PC-9 (cell line): ENCODE results near the gene HSPA4L. TPM values are rescaled to one million over a fixed set of nuclear protein-coding genes. Genes with fewer than 3 reads are reported as not detected.

Experiments
- BruUV-seq: library from RNA; stranded (reverse); fragments of 400-500 nt; replicated peaks from 2 replicates; lab custom pipeline; 2021; lab: Mats Ljungman, UMichigan
- CTCF ChIA-PET: fragments of 300-600 bp; sonication (Branson Sonifier 250); formaldehyde crosslinking; loops from one replicate; lab custom pipeline; 2022; ENCODE audit warnings: antibody characterized with exemption; lab: Charles Lee
- POLR2A ChIA-PET: fragments of 300-600 bp; sonication (Branson Sonifier 250); formaldehyde crosslinking; loops from one replicate; lab custom pipeline; 2022; ENCODE audit warnings: antibody characterized with exemption; ENCODE audit not compliant: unreplicated experiment; lab: Charles Lee
- DNase-seq, 2 experiments: peaks; one replicate each; pipeline versions ENCODE4 v3.0.0 to v3.0.0-alpha.2; 2015 to 2022; ENCODE audit warnings: mixed read lengths in 1 of 2
- H2AFZ ChIP-seq: fragments of 200-600 bp; sonication (generic); 2 replicates; pipeline ENCODE4 v1.8.1; 2017; ENCODE audit warnings: antibody characterized with exemption
- H3F3A ChIP-seq: fragments of 200-600 bp; sonication (generic); 2 replicates; pipeline ENCODE4 v1.8.1; 2017; ENCODE audit warnings: antibody characterized with exemption, mild to moderate bottlenecking, low read depth; ENCODE audit not compliant: insufficient read depth
- H3K27ac ChIP-seq: fragments of 200-600 bp; sonication (generic); 2 replicates; pipeline ENCODE4 v1.6.1; 2016; ENCODE audit warnings: mixed run types
- H3K27me3 ChIP-seq: fragments of 200-600 bp; sonication (generic); 2 replicates; pipeline ENCODE4 v1.6.1; 2016; ENCODE audit warnings: low read depth, mixed run types; ENCODE audit not compliant: insufficient read depth
- H3K36me3 ChIP-seq: fragments of 200-600 bp; sonication (generic); 2 replicates; pipeline ENCODE4 v1.6.1; 2016; ENCODE audit warnings: low read depth, mixed run types
- H3K4me1 ChIP-seq: fragments of 200-600 bp; sonication (generic); replicated peaks from 2 replicates; pipeline ENCODE4 v1.6.1; 2016; ENCODE audit warnings: mixed run types; ENCODE audit not compliant: insufficient read depth
- H3K4me2 ChIP-seq: fragments of 200-600 bp; sonication (generic); 2 replicates; pipeline ENCODE4 v1.6.1; 2017; ENCODE audit warnings: mixed run types
- H3K4me3 ChIP-seq: fragments of 200-600 bp; sonication (generic); 2 replicates; pipeline ENCODE4 v1.6.1; 2016; ENCODE audit warnings: mixed run types
- H3K79me2 ChIP-seq: fragments of 200-600 bp; sonication (generic); 2 replicates; pipeline ENCODE4 v1.6.1; 2017; ENCODE audit warnings: low read depth, mixed run types
- H3K9me2 ChIP-seq: fragments of 200-600 bp; sonication (generic); 2 replicates; pipeline ENCODE4 v1.8.1; 2017; ENCODE audit warnings: mild to moderate bottlenecking; ENCODE audit not compliant: insufficient read depth
- H3K9me3 ChIP-seq: fragments of 200-600 bp; sonication (generic); 2 replicates; pipeline ENCODE4 v1.8.1; 2016; ENCODE audit warnings: low read depth; ENCODE audit not compliant: insufficient read depth
- H4K20me1 ChIP-seq: fragments of 200-600 bp; sonication (generic); 2 replicates; pipeline ENCODE4 v1.8.1; 2017; ENCODE audit not compliant: insufficient read depth
- EZH2 ChIP-seq: fragments of 200-600 bp; sonication (generic); IDR thresholded peaks from 2 replicates; pipeline ENCODE4 v1.8.0; 2017; ENCODE audit warnings: antibody characterized with exemption, low read depth
- intact Hi-C: fragments of 100-400 bp; cut with micrococcal nuclease; formaldehyde crosslinking; loops from one replicate; pipeline ENCODE4 v1.10.0; 2022; ENCODE audit not compliant: unreplicated experiment
- total RNA-seq: library from RNA; stranded (reverse); gene quantifications from 2 replicates; pipeline ENCODE4 v1.2.3, GENCODE V29; 2021
- TF ChIP-seq, protein P1 (sequence below): fragments of 200-600 bp; sonication (generic); conservative IDR thresholded peaks from 2 replicates; pipeline ENCODE4 v1.6.1; 2017; ENCODE audit warnings: mixed run types, antibody characterized with exemption, mild to moderate bottlenecking, moderate library complexity

Gene HSPA4L
- total RNA-seq, 1 experiment from 2014 or later = 5.1 TPM

GRCh38 chr4:127870281-127870680, 88.2 kb downstream of the HSPA4L start:
- H3K36me3 ChIP-seq = no peaks in the 10 kb centered on the region
- BruUV-seq = no TSS peak
- H3K4me2 ChIP-seq = no peak overlapping the region
- no peak overlapping the region for H3K27ac ChIP-seq
- no peaks in the 10 kb centered on the region for H3K9me3 ChIP-seq
- no peaks in the 10 kb centered on the region for H3K27me3 ChIP-seq
- no peaks in the 10 kb centered on the region for H3F3A ChIP-seq
- no peaks in the 10 kb centered on the region for H3K79me2 ChIP-seq
- no peak for DNase-seq
- POLR2A ChIA-PET = no interaction called here
- H3K9me2 ChIP-seq = no peaks in the 10 kb centered on the region
- no peaks in the 10 kb centered on the region for H3K4me1 ChIP-seq
- CTCF ChIA-PET = no interaction called here
- no peak overlapping the region for H2AFZ ChIP-seq
- H3K4me3 ChIP-seq = no peak overlapping the region
- no peaks in the 10 kb centered on the region for H4K20me1 ChIP-seq
- intact Hi-C loops = no loop called here
- TF ChIP-seq, protein P1, sequence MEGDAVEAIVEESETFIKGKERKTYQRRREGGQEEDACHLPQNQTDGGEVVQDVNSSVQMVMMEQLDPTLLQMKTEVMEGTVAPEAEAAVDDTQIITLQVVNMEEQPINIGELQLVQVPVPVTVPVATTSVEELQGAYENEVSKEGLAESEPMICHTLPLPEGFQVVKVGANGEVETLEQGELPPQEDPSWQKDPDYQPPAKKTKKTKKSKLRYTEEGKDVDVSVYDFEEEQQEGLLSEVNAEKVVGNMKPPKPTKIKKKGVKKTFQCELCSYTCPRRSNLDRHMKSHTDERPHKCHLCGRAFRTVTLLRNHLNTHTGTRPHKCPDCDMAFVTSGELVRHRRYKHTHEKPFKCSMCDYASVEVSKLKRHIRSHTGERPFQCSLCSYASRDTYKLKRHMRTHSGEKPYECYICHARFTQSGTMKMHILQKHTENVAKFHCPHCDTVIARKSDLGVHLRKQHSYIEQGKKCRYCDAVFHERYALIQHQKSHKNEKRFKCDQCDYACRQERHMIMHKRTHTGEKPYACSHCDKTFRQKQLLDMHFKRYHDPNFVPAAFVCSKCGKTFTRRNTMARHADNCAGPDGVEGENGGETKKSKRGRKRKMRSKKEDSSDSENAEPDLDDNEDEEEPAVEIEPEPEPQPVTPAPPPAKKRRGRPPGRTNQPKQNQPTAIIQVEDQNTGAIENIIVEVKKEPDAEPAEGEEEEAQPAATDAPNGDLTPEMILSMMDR = no peak
- no peak for TF ChIP-seq EZH2

DNA sequence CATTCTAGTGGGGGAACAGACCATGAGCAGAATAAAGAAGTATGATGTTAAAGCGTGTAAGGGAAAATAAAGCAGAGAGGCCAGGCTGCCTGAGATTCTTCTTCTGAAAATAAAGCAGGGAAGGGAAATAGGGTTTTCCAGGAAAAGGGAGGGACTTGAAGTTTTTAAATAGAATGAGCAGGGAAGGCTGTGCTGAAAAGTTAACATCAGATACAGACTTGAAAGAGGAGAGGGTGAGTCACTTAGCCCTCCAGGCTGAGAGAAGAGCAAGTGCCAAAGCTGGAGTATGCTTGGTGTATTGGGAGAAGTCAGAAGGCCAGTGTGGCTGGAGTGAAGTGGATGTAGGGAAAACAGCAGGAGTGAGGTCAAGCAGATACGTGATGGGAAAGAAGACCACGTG, 88.6 kb downstream of the HSPA4L start:
- H2AFZ ChIP-seq = no peak overlapping the region
- POLR2A ChIA-PET = no interaction called here

DNA sequence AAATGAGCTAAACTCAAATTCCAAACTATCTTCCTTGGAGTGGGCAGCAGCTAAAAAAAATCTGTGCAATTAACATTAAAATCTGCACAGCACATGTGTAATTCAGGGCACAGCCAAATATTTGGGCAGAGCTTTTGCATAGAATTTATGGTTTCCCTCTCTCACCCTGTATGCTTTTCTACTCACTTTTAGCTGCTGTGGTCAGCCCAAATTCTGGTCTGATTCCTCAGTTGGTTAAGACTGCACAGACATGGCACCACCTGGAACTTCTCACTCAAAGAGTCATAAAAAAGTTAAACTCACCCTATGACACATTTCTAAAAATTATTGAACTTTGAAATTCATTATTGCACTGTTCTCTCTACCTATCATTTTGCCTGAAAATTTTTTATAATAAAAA, 93.7 kb downstream of the HSPA4L start:
- BruUV-seq = no TSS peak
- intact Hi-C loops = no loop called here
- peaks cover under 1% of the 10 kb centered on the region; the same call in 1 of the 2 replicates for H3F3A ChIP-seq
- H4K20me1 ChIP-seq = no peaks in the 10 kb centered on the region
- H3K79me2 ChIP-seq = no peaks in the 10 kb centered on the region
- no peak overlapping the region for H3K27ac ChIP-seq
- H3K9me2 ChIP-seq = no peaks in the 10 kb centered on the region
- no peak overlapping the region for H3K4me3 ChIP-seq
- 0 out of 2 replicates have a peak, but pooled peaks cover 7% of the 10 kb centered on the region for H3K4me1 ChIP-seq
- TF ChIP-seq, protein P1 = no peak
- no peak for TF ChIP-seq EZH2
- ChIA-PET POLR2A (no interaction called here), CTCF (no interaction called here)
- no peak overlapping the region for H2AFZ ChIP-seq
- H3K9me3 ChIP-seq = no peaks in the 10 kb centered on the region
- no peaks in the 10 kb centered on the region for H3K36me3 ChIP-seq
- DNase-seq = no peak
- H3K4me2 ChIP-seq = no peak overlapping the region
- H3K27me3 ChIP-seq = no peaks in the 10 kb centered on the region

More for the DNA sequence above, 88.6 kb downstream of the HSPA4L start:
- Histone ChIP-seq H4K20me1 (no peaks in the 10 kb centered on the region), H3K4me3 (no peak overlapping the region), H3K9me2 (no peaks in the 10 kb centered on the region), H3F3A (no peaks in the 10 kb centered on the region), H3K36me3 (no peaks in the 10 kb centered on the region), H3K27ac (no peak overlapping the region), H3K79me2 (no peaks in the 10 kb centered on the region), H3K4me1 (no peaks in the 10 kb centered on the region), H3K27me3 (no peaks in the 10 kb centered on the region), H3K4me2 (no peak overlapping the region), H3K9me3 (no peaks in the 10 kb centered on the region)
- DNase-seq = peak in 1 of 2 experiments; percentile 19
- no peak for TF ChIP-seq EZH2
- TF ChIP-seq, protein P1 = no peak
- CTCF ChIA-PET = no interaction called here
- intact Hi-C loops = no loop called here
- BruUV-seq = no TSS peak
